Measurements from ENCODE around the gene MINDY4.

The MINDY4 gene

DNA sequence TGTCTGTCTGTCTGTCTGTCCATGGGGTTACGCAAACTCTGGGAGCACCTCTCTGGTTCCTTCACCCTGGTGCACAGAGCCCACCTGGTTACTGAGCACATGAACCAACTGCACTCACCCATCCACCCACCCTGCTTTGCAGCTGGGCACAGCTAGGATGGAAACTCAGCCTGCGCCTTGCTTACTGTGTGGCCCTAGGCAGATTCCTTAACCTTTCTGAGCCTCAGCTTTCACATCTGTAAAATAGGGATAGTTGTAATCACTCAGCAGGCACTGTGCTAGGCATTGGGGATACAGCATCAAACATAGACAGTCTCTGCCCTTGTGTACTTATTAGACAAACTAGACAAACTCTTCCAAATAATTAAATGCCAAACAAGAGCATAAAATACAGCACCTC lies 41.1 kb upstream of the MINDY4 start:
- TF ChIP-seq SPI1 (IDR thresholded peaks at IDR 0.05; ENCODE audit: low read depth, low read length) (no peak), POLR2A (IDR thresholded peaks at IDR 0.05; ENCODE audit: low read depth, low read length) (no peak), TAF1 (IDR thresholded peaks at IDR 0.05; ENCODE audit: low read depth, low read length) (no peak), POU2F2 (IDR thresholded peaks at IDR 0.05; ENCODE audit: low read depth, low read length) (no peak), POLR2AphosphoS5 (IDR thresholded peaks at IDR 0.05; ENCODE audit: low read depth, low read length) (no peak), PAX5 (IDR thresholded peaks at IDR 0.05; ENCODE audit: insufficient read depth, low read length, severe bottlenecking) (no peak)
- FAIRE-seq: no peak

DNA sequence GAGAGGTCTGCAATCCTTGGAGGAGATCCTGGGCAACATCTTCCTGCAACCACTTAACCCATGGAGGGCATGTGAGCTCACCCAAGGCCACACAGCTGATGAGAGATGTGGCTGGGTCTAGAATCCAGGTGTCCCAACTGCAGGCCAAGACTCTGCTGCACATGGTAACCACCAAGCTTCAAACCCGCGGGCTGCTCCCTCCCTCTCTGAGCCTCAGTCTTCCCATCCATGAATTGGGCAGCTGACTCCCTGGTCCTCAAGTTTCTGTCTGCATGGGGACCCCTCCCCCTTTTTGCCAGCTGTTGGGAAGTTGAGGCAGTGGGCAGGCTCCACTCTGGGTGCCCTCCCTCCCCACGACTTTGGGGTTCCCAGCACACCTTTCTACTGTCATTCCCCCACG lies 40.2 kb upstream of the MINDY4 start:
- TF ChIP-seq POLR2AphosphoS5 (IDR thresholded peaks at IDR 0.05; ENCODE audit: low read depth, low read length) (no peak), TAF1 (IDR thresholded peaks at IDR 0.05; ENCODE audit: low read depth, low read length) (no peak), POLR2A (IDR thresholded peaks at IDR 0.05; ENCODE audit: low read depth, low read length) (no peak)
- DNase-seq (ENCODE audit: insufficient read length, low spot score): no peak
- FAIRE-seq: no peak

More for the DNA sequence above, 41.1 kb upstream of the MINDY4 start:
- DNase-seq (ENCODE audit: insufficient read length, low spot score): no peak

DNA sequence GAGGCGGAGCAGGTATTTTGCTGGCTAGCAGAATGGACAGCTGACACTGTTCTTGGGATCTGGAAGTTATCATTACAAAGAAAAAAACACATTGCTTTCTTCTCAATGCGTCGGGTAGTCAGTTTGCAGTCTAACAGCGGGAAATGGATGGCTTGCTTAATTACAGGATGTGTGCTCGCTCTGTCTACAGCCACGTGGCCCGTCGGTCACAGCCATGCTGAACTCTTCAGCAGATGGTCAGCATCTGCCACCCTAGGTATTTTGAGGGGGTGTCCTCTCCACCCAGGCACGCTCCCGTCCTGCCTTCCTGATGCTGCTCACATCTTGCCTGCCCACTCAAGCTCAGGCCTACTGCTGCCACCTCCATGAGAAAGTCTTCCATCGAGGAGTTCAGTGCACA lies 39.6 kb upstream of the MINDY4 start:
- TF ChIP-seq POLR2AphosphoS5 (IDR thresholded peaks at IDR 0.05; ENCODE audit: low read depth, low read length): no peak
- no peak for TF ChIP-seq PAX5 (IDR thresholded peaks at IDR 0.05; ENCODE audit: insufficient read depth, low read length, severe bottlenecking)
- TF ChIP-seq POU2F2 (IDR thresholded peaks at IDR 0.05; ENCODE audit: low read depth, low read length): no peak
- TF ChIP-seq TAF1 (IDR thresholded peaks at IDR 0.05; ENCODE audit: low read depth, low read length): no peak
- no peak for TF ChIP-seq POLR2A (IDR thresholded peaks at IDR 0.05; ENCODE audit: low read depth, low read length)
- TF ChIP-seq SPI1 (IDR thresholded peaks at IDR 0.05; ENCODE audit: low read depth, low read length): no peak
- DNase-seq (ENCODE audit: insufficient read length, low spot score) (no peak), FAIRE-seq (no peak)

DNA sequence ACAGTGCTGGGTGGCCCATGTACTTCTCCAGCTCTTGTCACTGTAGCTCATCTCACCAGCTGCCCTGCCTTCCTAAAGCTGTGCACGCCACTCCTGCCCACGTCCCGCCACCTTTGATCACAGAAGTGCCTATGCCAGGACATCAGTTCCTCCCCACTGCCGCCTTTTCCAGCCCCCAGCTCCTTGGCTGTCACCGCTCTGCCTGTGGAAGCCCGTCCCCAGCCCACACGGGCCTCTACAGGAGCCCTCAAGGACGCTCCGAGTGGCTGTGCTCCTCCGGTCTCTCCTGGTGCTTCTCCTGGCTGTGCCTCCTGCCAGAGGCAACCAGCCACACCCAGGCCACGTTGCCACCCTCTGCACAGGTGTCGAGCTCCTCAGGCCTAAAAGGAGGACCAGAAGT lies 38.6 kb upstream of the MINDY4 start:
- no peak for TF ChIP-seq POLR2AphosphoS5 (IDR thresholded peaks at IDR 0.05; ENCODE audit: low read depth, low read length)
- TF ChIP-seq PAX5 (IDR thresholded peaks at IDR 0.05; ENCODE audit: insufficient read depth, low read length, severe bottlenecking): no peak
- TF ChIP-seq SPI1 (IDR thresholded peaks at IDR 0.05; ENCODE audit: low read depth, low read length): no peak
- TF ChIP-seq TAF1 (IDR thresholded peaks at IDR 0.05; ENCODE audit: low read depth, low read length): no peak
- no peak for TF ChIP-seq POU2F2 (IDR thresholded peaks at IDR 0.05; ENCODE audit: low read depth, low read length)
- no peak for TF ChIP-seq POLR2A (IDR thresholded peaks at IDR 0.05; ENCODE audit: low read depth, low read length)
- DNase-seq (ENCODE audit: insufficient read length, low spot score): no peak
- no peak for FAIRE-seq

DNA sequence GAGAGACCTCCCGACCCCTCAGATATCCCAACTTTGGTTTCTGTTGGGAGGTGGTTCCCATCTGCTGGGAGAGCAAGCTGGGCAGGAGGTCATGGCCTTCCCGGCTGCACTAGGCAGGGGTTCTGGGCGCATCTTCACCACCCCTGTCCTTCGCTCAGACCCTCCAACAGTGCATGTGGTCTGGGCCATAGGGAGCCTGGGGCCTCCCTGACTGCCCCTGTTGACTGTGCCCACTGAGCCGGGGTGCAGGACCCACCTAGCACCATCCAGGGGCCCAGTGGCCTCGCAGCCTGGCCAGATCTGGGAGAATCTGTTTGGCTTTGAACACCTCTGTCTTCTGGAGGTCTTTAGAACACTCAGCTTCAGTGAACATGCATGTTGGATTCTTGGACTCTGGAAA lies 38.0 kb upstream of the MINDY4 start:
- FAIRE-seq (no peak), DNase-seq (ENCODE audit: insufficient read length, low spot score) (no peak)
- no peak for TF ChIP-seq POU2F2 (IDR thresholded peaks at IDR 0.05; ENCODE audit: low read depth, low read length)
- TF ChIP-seq SPI1 (IDR thresholded peaks at IDR 0.05; ENCODE audit: low read depth, low read length): no peak
- TF ChIP-seq TAF1 (IDR thresholded peaks at IDR 0.05; ENCODE audit: low read depth, low read length): no peak
- no peak for TF ChIP-seq POLR2AphosphoS5 (IDR thresholded peaks at IDR 0.05; ENCODE audit: low read depth, low read length)
- no peak for TF ChIP-seq PAX5 (IDR thresholded peaks at IDR 0.05; ENCODE audit: insufficient read depth, low read length, severe bottlenecking)
- TF ChIP-seq POLR2A (IDR thresholded peaks at IDR 0.05; ENCODE audit: low read depth, low read length): no peak

DNA sequence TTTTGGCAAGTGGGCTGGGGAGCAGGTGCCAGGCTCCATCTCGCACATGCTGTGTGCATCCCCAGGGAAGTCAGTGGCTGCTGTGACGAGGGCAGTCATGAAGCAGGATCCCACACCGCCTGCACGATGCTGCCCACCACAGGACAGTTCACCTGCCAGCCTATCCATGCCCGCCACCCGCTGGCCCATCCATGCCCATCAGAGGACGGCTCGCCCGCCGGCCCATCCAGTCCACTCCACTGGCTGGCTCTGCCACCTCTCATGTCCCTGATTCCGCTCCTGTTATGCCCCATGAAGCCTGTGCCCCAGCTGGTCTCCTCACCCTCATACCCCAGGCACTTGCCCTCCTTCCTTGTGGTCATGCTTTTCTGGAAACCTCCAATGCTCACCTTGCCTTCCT lies 37.5 kb upstream of the MINDY4 start:
- DNase-seq (ENCODE audit: insufficient read length, low spot score): no peak
- no peak for FAIRE-seq
- no peak for TF ChIP-seq SPI1 (IDR thresholded peaks at IDR 0.05; ENCODE audit: low read depth, low read length)
- TF ChIP-seq POU2F2 (IDR thresholded peaks at IDR 0.05; ENCODE audit: low read depth, low read length): no peak

DNA sequence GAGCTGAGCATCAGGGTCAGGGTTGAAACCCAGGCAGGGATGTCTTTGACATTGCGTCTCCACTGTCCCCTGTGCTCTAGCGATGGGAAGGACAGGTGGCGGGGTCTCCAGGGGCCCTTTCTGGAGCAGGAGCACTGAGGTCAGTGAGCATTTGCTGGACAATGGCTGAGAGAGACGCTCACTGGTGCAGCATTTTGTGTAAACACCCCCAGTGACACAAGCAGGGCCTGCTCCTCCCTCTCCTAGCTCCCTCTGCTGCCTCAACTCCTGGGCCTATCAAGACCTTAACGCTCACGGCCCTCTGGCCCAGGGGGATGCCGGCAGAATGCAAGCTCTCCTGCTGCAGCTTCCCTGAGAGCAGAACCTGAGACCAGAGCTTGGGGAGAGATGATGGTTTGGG lies 36.7 kb upstream of the MINDY4 start:
- no peak for FAIRE-seq
- TF ChIP-seq POLR2A (IDR thresholded peaks at IDR 0.05; ENCODE audit: low read depth, low read length) (no peak), POU2F2 (IDR thresholded peaks at IDR 0.05; ENCODE audit: low read depth, low read length) (no peak), SPI1 (IDR thresholded peaks at IDR 0.05; ENCODE audit: low read depth, low read length) (no peak), PAX5 (IDR thresholded peaks at IDR 0.05; ENCODE audit: insufficient read depth, low read length, severe bottlenecking) (no peak), POLR2AphosphoS5 (IDR thresholded peaks at IDR 0.05; ENCODE audit: low read depth, low read length) (no peak), TAF1 (IDR thresholded peaks at IDR 0.05; ENCODE audit: low read depth, low read length) (no peak)
- DNase-seq (ENCODE audit: insufficient read length, low spot score): no peak

DNA sequence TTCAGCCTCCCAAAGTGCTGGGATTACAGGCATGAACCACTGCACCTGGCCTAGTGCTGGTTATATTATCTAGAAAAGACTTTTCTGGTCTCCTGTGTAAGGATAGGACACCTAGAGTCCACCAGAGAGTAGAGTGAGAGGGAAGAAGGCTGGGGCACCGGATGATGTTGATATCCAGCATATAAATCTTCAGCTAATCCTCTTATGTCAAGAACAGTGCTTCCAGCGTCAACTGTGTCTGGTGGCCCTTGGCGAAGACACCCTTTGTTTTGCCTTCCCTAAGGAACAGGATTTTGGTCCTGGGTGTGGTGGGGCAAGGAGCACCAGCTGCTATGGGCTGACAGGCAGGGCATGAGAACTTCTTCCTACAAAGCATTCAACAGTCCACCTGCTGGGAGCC lies 35.6 kb upstream of the MINDY4 start:
- no peak for DNase-seq (ENCODE audit: insufficient read length, low spot score)
- TF ChIP-seq SPI1 (IDR thresholded peaks at IDR 0.05; ENCODE audit: low read depth, low read length) (no peak), TAF1 (IDR thresholded peaks at IDR 0.05; ENCODE audit: low read depth, low read length) (no peak), POLR2A (IDR thresholded peaks at IDR 0.05; ENCODE audit: low read depth, low read length) (no peak), POLR2AphosphoS5 (IDR thresholded peaks at IDR 0.05; ENCODE audit: low read depth, low read length) (no peak), POU2F2 (IDR thresholded peaks at IDR 0.05; ENCODE audit: low read depth, low read length) (no peak), PAX5 (IDR thresholded peaks at IDR 0.05; ENCODE audit: insufficient read depth, low read length, severe bottlenecking) (no peak)
- FAIRE-seq: no peak

DNA sequence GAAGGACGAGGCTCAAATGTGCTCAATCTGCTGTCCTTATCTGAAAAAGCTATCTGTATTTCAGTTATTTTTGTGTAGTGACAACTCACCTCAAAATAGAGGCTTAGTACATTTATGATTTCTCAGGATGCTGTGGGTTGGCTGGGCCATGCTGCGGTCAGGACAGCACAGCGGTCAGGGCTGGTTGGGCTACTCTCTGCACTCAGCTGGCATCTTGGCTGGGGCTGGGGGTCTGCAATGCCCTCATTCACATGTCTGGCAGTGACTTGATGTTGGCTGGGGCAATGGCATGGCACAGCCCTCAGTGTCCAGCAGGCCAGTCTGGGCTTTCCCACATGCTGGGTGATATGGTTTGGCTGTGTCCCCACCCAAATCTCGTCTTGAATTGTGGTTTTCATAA lies 34.9 kb upstream of the MINDY4 start:
- DNase-seq (ENCODE audit: insufficient read length, low spot score): no peak
- no peak for TF ChIP-seq SPI1 (IDR thresholded peaks at IDR 0.05; ENCODE audit: low read depth, low read length)
- TF ChIP-seq PAX5 (IDR thresholded peaks at IDR 0.05; ENCODE audit: insufficient read depth, low read length, severe bottlenecking): no peak
- no peak for TF ChIP-seq TAF1 (IDR thresholded peaks at IDR 0.05; ENCODE audit: low read depth, low read length)
- no peak for TF ChIP-seq POLR2A (IDR thresholded peaks at IDR 0.05; ENCODE audit: low read depth, low read length)
- TF ChIP-seq POU2F2 (IDR thresholded peaks at IDR 0.05; ENCODE audit: low read depth, low read length): no peak
- no peak for TF ChIP-seq POLR2AphosphoS5 (IDR thresholded peaks at IDR 0.05; ENCODE audit: low read depth, low read length)
- FAIRE-seq: no peak

DNA sequence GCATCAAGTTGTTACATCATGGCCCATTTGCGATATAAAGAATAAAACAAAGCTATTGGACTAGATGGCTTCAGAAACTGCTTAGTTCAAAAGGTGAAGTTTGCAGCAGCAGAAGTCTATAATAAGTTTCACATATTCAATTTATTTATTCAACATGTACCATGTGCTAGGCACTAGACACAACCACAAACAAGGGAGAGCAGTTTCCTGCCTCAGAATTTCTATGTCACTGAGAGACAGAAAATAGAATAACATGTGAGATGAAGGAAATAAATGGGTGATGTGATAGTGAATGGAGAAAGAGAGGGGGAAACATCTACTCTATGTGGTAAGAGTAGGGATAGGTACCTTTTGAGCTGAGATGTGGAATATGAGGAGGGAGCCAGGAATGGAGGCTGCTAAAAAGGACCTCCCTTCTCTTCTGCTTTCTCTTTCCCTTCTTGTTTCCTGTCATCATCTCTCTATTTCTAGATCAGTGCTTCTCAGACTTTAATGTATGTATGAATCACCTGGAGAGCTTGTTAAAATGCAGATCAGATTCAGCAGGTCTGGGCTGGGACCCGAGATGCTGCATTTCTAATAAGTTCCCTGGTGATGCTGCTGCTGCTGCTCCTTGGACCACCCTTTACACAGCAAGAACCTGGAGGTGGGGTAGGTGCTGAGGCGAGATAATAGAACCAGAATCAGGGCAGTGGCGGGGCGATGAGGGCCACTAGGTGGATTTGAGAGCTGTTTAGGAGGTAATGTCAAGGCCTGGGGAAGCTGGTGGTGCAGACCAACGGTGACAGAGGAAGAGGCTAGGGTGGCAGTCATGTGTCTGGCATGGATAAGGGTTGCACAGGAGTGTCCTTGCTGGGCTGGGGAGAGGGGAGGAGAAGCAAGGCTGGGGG lies 32.9 kb upstream of the MINDY4 start:
- TF ChIP-seq POLR2AphosphoS5 (IDR thresholded peaks at IDR 0.05; ENCODE audit: low read depth, low read length) (no peak), SPI1 (IDR thresholded peaks at IDR 0.05; ENCODE audit: low read depth, low read length) (no peak), POU2F2 (IDR thresholded peaks at IDR 0.05; ENCODE audit: low read depth, low read length) (no peak), POLR2A (IDR thresholded peaks at IDR 0.05; ENCODE audit: low read depth, low read length) (no peak), PAX5 (IDR thresholded peaks at IDR 0.05; ENCODE audit: insufficient read depth, low read length, severe bottlenecking) (no peak), TAF1 (IDR thresholded peaks at IDR 0.05; ENCODE audit: low read depth, low read length) (no peak)
- DNase-seq (ENCODE audit: insufficient read length, low spot score): no peak
- FAIRE-seq: no peak

All from GM12891 (cell line).